Measurements from ENCODE around the gene PRPF39. TPM values are rescaled to one million over a fixed set of nuclear protein-coding genes. Genes with fewer than 3 reads are reported as not detected.
A peak's percentile ranks its signal among the peaks of the same experiment; 100 is the strongest.

PRPF39 gene
- total and polyA plus RNA-seq, 2 of the 13 experiments (the other 11 are each of a cell fraction or from before 2014, with no cell fraction given), result 44.2 to 65.0 TPM

DNA sequence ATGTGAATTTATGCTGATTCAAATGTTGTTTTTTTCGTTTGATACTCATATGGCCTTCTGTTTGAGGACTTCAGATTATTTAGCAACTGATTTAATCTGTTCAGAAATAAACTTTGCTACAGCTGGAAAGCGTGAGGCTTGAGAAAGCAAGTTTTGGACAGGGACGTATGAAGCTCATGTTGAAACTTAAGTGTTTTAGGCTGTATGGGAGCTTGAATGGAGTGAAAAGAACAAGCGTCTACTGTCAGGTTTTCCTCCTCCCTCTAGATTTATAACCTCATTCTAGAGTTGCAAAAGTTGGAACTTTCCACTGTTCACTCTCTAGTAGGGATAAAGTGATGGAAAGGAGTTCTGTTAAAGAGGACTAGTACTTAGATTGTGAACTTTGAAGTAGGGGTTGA is 1.0 kb downstream of the PRPF39 start (continued):
- no peak for TF ChIP-seq CREB1 (IDR thresholded peaks at IDR 0.05)
- TF ChIP-seq CREB1 (CRISPR knock-in tag; IDR thresholded peaks at IDR 0.05), result 0 out of 2 replicates have a peak, but pooled peaks have one; percentile 19
- TF ChIP-seq TOE1 (CRISPR knock-in tag; IDR thresholded peaks at IDR 0.05), result 0 out of 2 replicates have a peak, but pooled peaks have one; percentile 35
- TF ChIP-seq, protein P1, sequence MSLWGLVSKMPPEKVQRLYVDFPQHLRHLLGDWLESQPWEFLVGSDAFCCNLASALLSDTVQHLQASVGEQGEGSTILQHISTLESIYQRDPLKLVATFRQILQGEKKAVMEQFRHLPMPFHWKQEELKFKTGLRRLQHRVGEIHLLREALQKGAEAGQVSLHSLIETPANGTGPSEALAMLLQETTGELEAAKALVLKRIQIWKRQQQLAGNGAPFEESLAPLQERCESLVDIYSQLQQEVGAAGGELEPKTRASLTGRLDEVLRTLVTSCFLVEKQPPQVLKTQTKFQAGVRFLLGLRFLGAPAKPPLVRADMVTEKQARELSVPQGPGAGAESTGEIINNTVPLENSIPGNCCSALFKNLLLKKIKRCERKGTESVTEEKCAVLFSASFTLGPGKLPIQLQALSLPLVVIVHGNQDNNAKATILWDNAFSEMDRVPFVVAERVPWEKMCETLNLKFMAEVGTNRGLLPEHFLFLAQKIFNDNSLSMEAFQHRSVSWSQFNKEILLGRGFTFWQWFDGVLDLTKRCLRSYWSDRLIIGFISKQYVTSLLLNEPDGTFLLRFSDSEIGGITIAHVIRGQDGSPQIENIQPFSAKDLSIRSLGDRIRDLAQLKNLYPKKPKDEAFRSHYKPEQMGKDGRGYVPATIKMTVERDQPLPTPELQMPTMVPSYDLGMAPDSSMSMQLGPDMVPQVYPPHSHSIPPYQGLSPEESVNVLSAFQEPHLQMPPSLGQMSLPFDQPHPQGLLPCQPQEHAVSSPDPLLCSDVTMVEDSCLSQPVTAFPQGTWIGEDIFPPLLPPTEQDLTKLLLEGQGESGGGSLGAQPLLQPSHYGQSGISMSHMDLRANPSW (CRISPR knock-in tag; IDR thresholded peaks at IDR 0.05; ENCODE audit: borderline replicate concordance), result no peak

DNA sequence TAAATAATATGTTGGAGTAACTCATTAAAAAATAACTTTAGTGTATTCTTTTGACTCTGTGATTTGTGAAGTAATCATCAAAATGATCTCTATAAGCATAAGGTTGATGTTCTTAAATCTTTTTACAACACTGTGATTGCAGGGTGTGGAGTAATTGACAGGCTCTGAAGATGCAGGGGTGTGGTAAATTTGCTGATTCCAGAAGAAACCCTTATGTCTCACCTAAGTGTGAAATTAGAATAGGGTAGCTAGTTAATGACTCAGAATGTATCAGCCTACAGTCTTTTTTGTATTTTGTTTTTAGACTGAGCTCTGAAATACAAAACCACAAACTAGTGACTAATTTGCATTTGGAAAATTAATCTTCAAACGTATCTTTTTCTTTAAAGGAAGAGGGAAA is 5.9 kb downstream of the PRPF39 start:
- BruUV-seq (replicated peaks), result no TSS peak
- no peak overlapping the region for H3K4me2 ChIP-seq (ENCODE audit: low read depth, low read length)
- no peaks in the 10 kb centered on the region for H3K9me3 ChIP-seq (ENCODE audit: low read length)
- ChIA-PET CTCF (ENCODE audit: low intra/inter-chr PET ratio, low total read pairs) (no interaction called here), POLR2A (no interaction called here)
- H3K4me3 ChIP-seq (replicated peaks in 1 of 3; ENCODE audit: insufficient read depth in 1 of 3, low read depth in 2 of 3, low read length in 3 of 3), result no peak overlapping the region
- H3K36me3 ChIP-seq (replicated peaks in 1 of 2; ENCODE audit: control insufficient read depth in 1 of 2, insufficient read depth in 2 of 2, low read length in 2 of 2), result peaks cover 2 to 15% of the 10 kb centered on the region in 2 experiments; a peak in 3 of 5 replicates
- in situ Hi-C loops (cut with HindIII; ENCODE audit: extremely low pct_ligation_motif_present, low pct_unique_long_range_greater_than_20kb) (no loop called here), intact Hi-C loops (cut with micrococcal nuclease; ENCODE audit: unreplicated experiment) (no loop called here)
- H3K27ac ChIP-seq (ENCODE audit: extremely low read length, insufficient read depth, low read length), result no peak overlapping the region
- H2AFZ ChIP-seq (ENCODE audit: low read length), result no peak overlapping the region
- FAIRE-seq (no peak), DNase-seq (ENCODE audit: low spot score) (no peak), ATAC-seq (no peak)
- peaks cover 54% of the 10 kb centered on the region for H4K20me1 ChIP-seq (ENCODE audit: insufficient read depth, low read length)
- WGBS (ENCODE audit: low lambda C conversion rate), result 92% methylated on average over 1 of the region's 1 CpG
- H3K27me3 ChIP-seq (ENCODE audit: control insufficient read depth in 1 of 2, insufficient read depth in 2 of 2, low read length in 2 of 2), result no peaks in the 10 kb centered on the region
- H3K79me2 ChIP-seq (ENCODE audit: insufficient read depth, low read length), result peaks cover 97% of the 10 kb centered on the region
- H3K4me1 ChIP-seq (ENCODE audit: insufficient read depth, low read length), result peaks cover 60% of the 10 kb centered on the region
- H3K9ac ChIP-seq (ENCODE audit: insufficient read depth, low read depth, low read length), result no peak overlapping the region
- TF ChIP-seq ZNF615 (CRISPR knock-in tag; IDR thresholded peaks at IDR 0.05; ENCODE audit: borderline replicate concordance), result no peak
- no peak for TF ChIP-seq HNRNPK (IDR thresholded peaks at IDR 0.05; ENCODE audit: low read depth, low read length, poor library complexity, severe bottlenecking)
- no peak for TF ChIP-seq ZNF33B (CRISPR knock-in tag; IDR thresholded peaks at IDR 0.05)
- TF ChIP-seq, protein P2, sequence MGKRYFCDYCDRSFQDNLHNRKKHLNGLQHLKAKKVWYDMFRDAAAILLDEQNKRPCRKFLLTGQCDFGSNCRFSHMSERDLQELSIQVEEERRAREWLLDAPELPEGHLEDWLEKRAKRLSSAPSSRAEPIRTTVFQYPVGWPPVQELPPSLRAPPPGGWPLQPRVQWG (CRISPR knock-in tag; IDR thresholded peaks at IDR 0.05; ENCODE audit: borderline replicate concordance, low read depth), result no peak
- no peak for TF ChIP-seq MIER2 (CRISPR knock-in tag; IDR thresholded peaks at IDR 0.05)
- no peak for TF ChIP-seq HMG20B (CRISPR knock-in tag; conservative IDR thresholded peaks at IDR 0.05)
- TF ChIP-seq TCF7 (IDR thresholded peaks at IDR 0.05; ENCODE audit: low read depth), result no peak
- TF ChIP-seq, protein P3, sequence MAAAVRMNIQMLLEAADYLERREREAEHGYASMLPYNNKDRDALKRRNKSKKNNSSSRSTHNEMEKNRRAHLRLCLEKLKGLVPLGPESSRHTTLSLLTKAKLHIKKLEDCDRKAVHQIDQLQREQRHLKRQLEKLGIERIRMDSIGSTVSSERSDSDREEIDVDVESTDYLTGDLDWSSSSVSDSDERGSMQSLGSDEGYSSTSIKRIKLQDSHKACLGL (CRISPR knock-in tag; IDR thresholded peaks at IDR 0.05), result no peak
- no peak for TF ChIP-seq FOXM1 (CRISPR knock-in tag; IDR thresholded peaks at IDR 0.05)
- TF ChIP-seq, protein P4, sequence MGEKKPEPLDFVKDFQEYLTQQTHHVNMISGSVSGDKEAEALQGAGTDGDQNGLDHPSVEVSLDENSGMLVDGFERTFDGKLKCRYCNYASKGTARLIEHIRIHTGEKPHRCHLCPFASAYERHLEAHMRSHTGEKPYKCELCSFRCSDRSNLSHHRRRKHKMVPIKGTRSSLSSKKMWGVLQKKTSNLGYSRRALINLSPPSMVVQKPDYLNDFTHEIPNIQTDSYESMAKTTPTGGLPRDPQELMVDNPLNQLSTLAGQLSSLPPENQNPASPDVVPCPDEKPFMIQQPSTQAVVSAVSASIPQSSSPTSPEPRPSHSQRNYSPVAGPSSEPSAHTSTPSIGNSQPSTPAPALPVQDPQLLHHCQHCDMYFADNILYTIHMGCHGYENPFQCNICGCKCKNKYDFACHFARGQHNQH (CRISPR knock-in tag; IDR thresholded peaks at IDR 0.05), result no peak
- TF ChIP-seq ZNF577 (CRISPR knock-in tag; IDR thresholded peaks at IDR 0.05; ENCODE audit: borderline replicate concordance, low read depth), result no peak
- no peak for TF ChIP-seq POLR2G (IDR thresholded peaks at IDR 0.05; ENCODE audit: low read depth, low read length)

Measured in HepG2 (cell line).